HG02938 (cell line): ENCODE data around the gene PVALB.
A peak's percentile ranks its signal among the peaks of the same experiment; 100 is the strongest.

Source experiments
- ATAC-seq: cut with Tn5 transposase; IDR thresholded peaks from one replicate; pipeline ENCODE4 v1.9.1; 2021; ENCODE audit warnings: mild to moderate bottlenecking, moderate library complexity; ENCODE audit not compliant: unreplicated experiment

PVALB gene

GRCh38 chr22:36816636-36817524 is at the start of gene PVALB:
TSS of gene PVALB (minus strand) at chr22:36817035. CDS start at chr22:36817005, 30 bp downstream.
- no peak for ATAC-seq

GRCh38 chr22:36865346-36865745 is 48.5 kb upstream of the PVALB start:
- ATAC-seq, result no peak

DNA sequence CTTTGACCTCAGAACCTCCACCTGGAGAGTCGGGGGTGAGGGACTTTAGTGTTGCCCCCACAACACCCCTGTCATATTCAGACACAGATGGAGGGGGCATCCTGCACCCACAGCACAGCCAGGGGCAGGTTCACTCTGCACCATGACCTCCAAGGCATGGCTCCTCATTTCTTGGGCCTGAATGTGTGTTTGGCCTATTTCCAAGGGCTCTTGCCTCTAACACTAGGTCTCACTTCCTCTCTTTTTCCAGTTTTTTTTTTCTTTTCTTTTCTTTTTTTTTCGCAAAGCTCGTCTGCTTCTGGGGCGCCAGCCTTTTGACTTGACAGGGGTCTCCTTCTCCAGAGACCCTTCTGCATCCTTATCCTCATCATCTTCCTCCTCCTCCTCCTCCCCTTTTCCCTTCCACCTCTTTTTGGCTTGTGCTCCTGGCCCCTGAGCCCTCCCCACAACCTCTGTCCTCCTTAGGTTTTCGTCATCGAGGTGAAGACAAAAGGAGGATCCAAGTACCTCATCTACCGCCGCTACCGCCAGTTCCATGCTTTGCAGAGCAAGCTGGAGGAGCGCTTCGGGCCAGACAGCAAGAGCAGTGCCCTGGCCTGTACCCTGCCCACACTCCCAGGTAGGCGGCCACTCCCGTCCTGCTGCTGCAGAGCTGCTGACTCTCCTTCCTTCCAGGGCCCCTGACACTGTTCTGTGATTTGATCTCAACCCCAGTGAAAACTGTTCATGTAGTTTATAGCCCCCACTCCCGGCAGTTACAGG is 47.8 kb upstream of the PVALB start:
- no peak for ATAC-seq

- no peak for ATAC-seq
Measured at GRCh38 chr22:36863979-36864378, 47.1 kb upstream of the PVALB start.

DNA sequence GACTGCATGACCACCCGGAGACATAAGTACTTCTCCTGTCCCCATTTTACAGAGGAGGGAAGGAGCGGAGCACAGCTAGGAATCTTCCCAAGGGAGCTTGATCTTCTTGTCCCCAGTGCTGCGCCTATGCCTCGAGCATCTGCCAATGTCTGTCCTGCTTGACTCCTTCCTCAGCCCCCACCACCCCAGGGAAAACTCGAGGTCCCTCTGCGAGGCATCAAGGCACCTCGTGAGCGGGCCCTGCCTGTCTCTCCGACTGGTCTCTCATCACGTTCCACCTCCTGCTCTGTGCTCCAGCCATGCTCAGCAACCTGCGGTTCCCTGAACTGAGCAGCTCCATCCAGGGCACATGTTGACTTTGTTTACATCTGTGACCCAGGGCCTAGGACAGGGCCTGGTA is 46.4 kb upstream of the PVALB start:
- ATAC-seq, result no peak

GRCh38 chr22:36862251-36863242 is 45.7 kb upstream of the PVALB start:
- no peak for ATAC-seq

DNA sequence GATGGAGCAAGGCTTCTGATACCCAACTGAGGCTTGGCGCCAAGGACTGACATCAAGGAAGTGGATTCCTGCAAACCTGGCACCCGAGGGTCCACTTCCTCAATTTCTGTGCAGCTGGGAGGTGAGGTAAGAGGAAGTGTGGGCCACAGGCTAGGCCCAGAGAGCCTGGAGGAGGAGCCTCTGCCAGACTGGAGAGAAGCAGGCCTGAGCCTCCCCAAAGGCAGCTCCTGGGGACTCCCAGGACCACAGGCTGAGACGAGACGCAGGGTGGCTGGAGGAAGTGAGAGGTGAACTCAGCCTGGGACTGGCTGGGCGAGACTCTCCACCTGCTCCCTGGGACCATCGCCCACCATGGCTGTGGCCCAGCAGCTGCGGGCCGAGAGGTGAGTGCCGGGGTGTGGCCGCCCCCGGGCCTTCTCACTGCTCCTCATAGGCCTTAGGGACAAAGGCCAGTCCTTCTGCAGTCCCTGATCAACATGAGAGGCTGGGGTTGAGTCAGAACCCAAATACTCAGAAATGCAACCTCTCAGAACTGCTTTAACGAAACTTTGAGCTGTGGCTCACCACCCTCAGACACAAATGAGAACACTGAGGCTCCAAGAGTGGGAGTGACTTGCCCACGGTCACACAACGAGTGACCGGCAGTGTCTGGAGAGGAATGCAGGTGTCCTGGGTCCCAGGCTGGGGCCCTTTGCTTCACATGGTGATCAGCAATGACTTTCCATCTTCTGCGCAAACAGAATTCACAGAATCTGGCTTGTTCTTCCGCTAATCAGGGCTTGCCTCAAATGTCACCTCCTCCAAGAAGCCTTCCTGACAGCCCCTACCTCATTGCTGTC is 44.2 kb upstream of the PVALB start, which contains the start of gene NCF4:
Gene NCF4, plus strand, starts transcription at position 186 of the 839 bp plus-strand sequence. Its CDS starts 166 bp downstream, at position 352.
- ATAC-seq, result peak; percentile 62

DNA sequence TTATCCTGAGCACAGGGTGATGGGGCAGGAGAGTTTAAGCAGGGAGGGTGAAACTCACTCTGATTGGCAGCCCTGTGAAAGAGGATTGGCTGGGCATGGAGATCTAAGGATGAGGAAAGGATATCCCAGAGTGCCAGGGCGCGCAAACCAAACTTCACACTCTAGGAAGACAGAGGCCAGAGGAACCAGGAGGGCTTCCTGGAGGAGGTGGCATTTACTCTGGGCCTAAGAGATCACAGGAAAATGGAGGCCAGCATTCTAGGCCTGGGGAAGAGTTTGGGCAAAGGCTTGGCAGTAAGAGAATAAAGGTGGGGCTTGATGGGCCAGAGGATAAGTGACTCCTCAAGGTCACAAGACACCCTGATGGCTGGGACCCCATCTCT is 43.6 kb upstream of the PVALB start:
- no peak for ATAC-seq

DNA sequence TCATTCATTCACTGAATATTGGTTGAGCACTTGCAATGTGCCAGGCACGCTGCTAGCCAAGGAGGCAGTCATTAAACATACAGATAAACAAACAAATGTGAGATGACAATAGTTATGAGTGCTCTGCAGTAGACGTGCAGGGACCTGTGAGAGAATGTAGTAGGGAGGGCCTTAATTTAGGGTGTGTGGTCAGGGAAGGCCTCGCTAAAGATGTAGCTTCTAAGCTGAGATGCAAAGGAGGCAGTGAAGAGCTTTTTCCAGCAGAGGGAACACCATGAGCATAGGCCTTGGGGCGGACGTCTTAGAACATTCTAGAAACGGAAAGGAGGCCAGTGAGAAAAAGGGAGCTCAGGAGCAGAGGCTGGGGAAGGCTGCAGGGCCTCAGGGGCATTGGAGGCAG is 43.2 kb upstream of the PVALB start:
- no peak for ATAC-seq

DNA sequence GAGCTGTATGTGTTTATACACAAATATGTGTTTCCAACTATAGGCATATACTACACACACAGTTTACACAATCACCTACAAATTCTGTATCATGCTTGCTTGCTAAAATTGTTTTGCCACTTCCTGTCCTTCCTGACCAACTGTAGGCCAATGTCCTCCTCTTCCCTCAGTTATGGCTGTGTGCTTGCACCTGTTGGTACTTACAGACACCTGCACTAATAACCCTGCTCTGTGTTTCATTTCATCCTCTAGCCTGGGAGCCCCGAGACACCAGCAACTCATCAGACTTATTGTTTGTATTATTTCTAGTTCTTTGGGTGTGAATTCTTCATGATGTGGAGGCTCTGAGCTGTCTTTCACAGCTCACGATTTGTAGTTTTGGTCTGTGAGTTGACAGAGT is 42.1 kb upstream of the PVALB start:
- ATAC-seq, result no peak

- no peak for ATAC-seq
Measured at GRCh38 chr22:36858156-36858555, 41.3 kb upstream of the PVALB start.

GRCh38 chr22:36856792-36857135 is 39.9 kb upstream of the PVALB start:
- ATAC-seq, result no peak

GRCh38 chr22:36856121-36856791 is 39.4 kb upstream of the PVALB start:
- ATAC-seq, result no peak

- ATAC-seq, result no peak
Measured at GRCh38 chr22:36855478-36855877, 38.6 kb upstream of the PVALB start.

- no peak for ATAC-seq
Measured at GRCh38 chr22:36853407-36854099, 36.7 kb upstream of the PVALB start.

DNA sequence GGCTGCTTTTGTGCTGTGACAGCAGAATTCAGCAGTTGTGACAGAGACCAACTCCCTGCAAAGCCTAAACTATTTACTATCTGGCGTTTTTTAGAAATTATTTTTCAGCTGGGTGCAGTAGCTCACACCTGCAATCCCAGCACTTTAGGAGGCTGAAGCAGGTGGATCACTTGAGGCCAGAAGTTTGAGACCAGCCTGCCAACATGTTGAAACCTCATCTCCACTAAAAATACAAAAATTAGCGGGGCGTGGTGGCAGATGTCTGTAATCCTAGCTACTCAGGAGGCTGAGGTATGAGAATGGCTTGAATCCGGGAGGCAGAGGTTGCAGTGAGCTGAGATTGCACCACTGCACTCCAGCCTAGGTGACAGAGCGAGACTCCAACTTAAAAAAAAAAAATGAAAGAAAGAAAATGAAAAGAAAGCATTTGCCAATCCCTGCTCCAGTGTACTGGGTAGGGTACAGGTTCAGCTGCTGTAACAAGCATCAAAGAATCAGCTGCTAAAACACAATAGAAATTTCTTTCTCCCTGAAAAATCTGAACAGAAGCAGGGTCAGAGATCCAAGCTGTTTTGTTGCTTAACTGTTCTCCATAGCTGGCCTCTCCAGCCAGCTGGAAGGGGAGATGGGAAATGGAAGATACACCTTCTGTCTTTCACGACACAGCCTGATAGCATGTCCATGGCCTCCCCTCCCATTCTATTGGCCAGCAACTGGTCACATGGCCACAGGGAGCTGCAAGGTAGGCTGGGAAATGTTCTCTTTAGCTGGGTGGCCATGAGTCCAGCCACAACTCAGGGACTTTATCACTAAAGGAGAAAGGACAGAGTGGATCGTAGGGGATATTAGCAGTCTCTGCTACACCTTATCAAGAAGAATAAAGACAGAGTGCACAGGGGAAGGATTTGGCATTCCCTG is 35.5 kb upstream of the PVALB start:
- no peak for ATAC-seq

DNA sequence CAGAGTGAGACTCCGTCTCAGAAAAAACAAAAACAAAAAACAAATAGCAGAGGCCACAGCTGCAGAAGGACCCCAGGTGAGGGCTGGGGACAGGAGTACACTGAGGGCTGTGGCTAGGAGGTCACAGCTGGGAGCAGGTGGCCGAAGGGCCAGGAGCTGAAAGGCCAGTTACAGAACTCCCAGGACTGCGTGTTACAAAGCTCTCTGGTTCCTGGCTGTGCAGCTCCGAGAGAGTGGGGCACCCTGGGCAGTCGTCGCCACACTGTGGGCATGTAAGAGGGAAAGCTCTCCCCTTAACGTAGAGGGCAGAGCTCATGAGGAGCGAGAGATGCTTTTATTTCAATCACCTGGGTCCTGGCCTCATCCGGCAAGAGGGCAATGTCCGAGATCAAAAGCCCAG is 33.8 kb upstream of the PVALB start:
- ATAC-seq, result no peak

DNA sequence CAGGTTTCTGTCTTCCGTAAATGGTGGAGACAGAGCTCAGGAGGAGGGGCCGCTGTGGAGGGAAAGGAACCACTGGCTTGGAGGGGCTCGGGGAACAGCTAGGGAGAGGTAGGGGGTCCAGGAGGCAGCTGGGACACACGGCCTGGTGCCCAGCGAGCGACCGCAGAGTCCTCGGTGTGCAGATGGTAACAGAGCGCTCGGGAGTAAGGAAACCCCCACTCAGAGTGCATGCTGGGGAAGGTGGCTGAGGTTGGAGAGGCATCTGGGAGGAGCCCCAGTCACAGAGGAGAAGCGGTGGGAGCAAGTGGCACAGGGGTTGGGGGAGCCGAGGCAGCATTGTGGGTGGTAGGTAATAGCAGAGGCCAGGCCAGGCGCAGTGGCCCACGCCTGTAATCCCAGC is 33.2 kb upstream of the PVALB start:
- no peak for ATAC-seq
